Neural cell (in vitro differentiated cells): ENCODE data around the gene APBB1IP.

Experiments
- CTCF ChIP-seq: fragments of 450-650 bp; IDR thresholded peaks from 2 replicates; pipeline ENCODE4 v1.5.1; 2014; ENCODE audit warnings: antibody characterized with exemption, mild to moderate bottlenecking, moderate library complexity; ENCODE audit not compliant: poor library complexity, severe bottlenecking
- EP300 ChIP-seq: fragments of 450-650 bp; conservative IDR thresholded peaks from 2 replicates; pipeline ENCODE4 v1.6.1; 2014; ENCODE audit warnings: antibody characterized with exemption, mild to moderate bottlenecking, moderate library complexity; ENCODE audit not compliant: poor library complexity, severe bottlenecking
- EZH2 ChIP-seq: fragments of 200-600, 300-800 bp; shearing (Covaris generic), sonication (generic); IDR thresholded peaks from 2 replicates; pipeline ENCODE4 v1.6.1; 2014; ENCODE audit warnings: antibody characterized with exemption, low read length, borderline replicate concordance, mild to moderate bottlenecking; ENCODE audit not compliant: insufficient read depth, poor library complexity, severe bottlenecking
- POLR2AphosphoS5 ChIP-seq: IDR thresholded peaks from 2 replicates; pipeline ENCODE4 v1.6.1; 2012
- RAD21 ChIP-seq: fragments of 450-650 bp; conservative IDR thresholded peaks from 2 replicates; pipeline ENCODE4 v1.6.1; 2014; ENCODE audit warnings: antibody characterized with exemption, mild to moderate bottlenecking, moderate library complexity
- REST ChIP-seq: IDR thresholded peaks from 2 replicates; pipeline ENCODE4 v1.6.1; 2012; ENCODE audit warnings: borderline replicate concordance
- SMC3 ChIP-seq: fragments of 450-650 bp; conservative IDR thresholded peaks from 2 replicates; pipeline ENCODE4 v1.6.1; 2014; ENCODE audit warnings: antibody characterized with exemption, mild to moderate bottlenecking, moderate library complexity; ENCODE audit not compliant: poor library complexity
- TAF1 ChIP-seq: IDR thresholded peaks from 2 replicates; pipeline ENCODE4 v1.6.1; 2012; ENCODE audit warnings: low read depth

- TF ChIP-seq CTCF (no peak), EZH2 (no peak), TAF1 (no peak), EP300 (no peak), SMC3 (no peak), REST (no peak), POLR2AphosphoS5 (no peak), RAD21 (no peak)
Observed at GRCh38 chr10:26491276-26491675, 53.1 kb downstream of the APBB1IP start.
